ENCODE data around the gene SEC22B.
"Not testable (repeated sequence)": the region's sequence is repeated elsewhere in the genome, so short reads cannot be mapped to it uniquely, and the experiment has no call there.

SEC22B gene

GRCh38 chr1:120112212-120112611 lies 64.1 kb downstream of the SEC22B start:
- DNase-seq: not testable (repeated sequence)

- DNase-seq: not testable (repeated sequence)
Measured at GRCh38 chr1:120111771-120112170, 64.5 kb downstream of the SEC22B start.

- DNase-seq: not testable (repeated sequence)
Measured at GRCh38 chr1:120111008-120111407, 65.3 kb downstream of the SEC22B start.

GRCh38 chr1:120109656-120110055 lies 66.7 kb downstream of the SEC22B start:
- DNase-seq: not testable (repeated sequence)

- DNase-seq: not testable (repeated sequence)
Measured at GRCh38 chr1:120109180-120109579, 67.1 kb downstream of the SEC22B start.

GRCh38 chr1:120105288-120105687 lies 71.0 kb downstream of the SEC22B start:
- DNase-seq: not testable (repeated sequence)

GRCh38 chr1:120103768-120104167 lies 72.6 kb downstream of the SEC22B start:
- DNase-seq: not testable (repeated sequence)

GRCh38 chr1:120101593-120101992 lies 74.7 kb downstream of the SEC22B start:
- not testable (repeated sequence) for DNase-seq
